ENCODE measurements around the gene HLCS. TPM values are rescaled to one million over a fixed set of nuclear protein-coding genes. Genes with fewer than 3 reads are reported as not detected.

The HLCS gene
- polyA plus RNA-seq, 1 experiment, result 22.3 TPM

- no peak for DNase-seq (ENCODE audit: low read depth, low spot score)
- Histone ChIP-seq H3K27me3 (ENCODE audit: control insufficient read depth, insufficient read depth, low read length) (peaks cover 22% of the 10 kb centered on the region), H3K27ac (ENCODE audit: low read depth, low read length) (no peak overlapping the region), H3K4me3 (ENCODE audit: low read depth, low read length) (no peak overlapping the region), H3K9me3 (ENCODE audit: control insufficient read depth, insufficient read depth, low read length) (no peaks in the 10 kb centered on the region)
- ChIA-PET CTCF (no interaction called here), POLR2A (no interaction called here)
- no peak for TF ChIP-seq CTCF (IDR thresholded peaks at IDR 0.05; ENCODE audit: low read depth, low read length)
Observed at GRCh38 chr21:36744190-36744559, 222.3 kb downstream of the HLCS start.

DNA sequence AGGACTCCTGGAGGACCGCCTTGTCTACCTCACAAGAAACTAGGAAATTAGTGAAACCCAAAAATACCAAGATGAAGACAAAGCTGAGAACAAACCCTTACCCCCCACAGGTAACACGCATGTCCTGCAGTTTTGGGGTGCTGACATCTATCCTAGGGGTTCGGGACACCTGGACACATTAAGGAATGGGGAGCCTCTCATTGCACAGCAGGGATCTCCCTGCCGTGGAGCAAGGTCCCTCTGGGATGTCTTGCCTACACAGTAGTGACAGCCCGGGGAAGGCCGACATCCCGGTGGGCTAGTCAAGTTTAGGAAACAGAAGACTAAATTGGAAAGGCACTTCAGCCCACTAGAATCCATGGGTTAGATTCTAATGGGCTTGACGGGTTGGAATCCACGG lies 223.0 kb downstream of the HLCS start:
- Histone ChIP-seq H3K27ac (ENCODE audit: low read depth, low read length) (no peak overlapping the region), H3K27me3 (ENCODE audit: control insufficient read depth, insufficient read depth, low read length) (peaks cover 22% of the 10 kb centered on the region), H3K4me3 (ENCODE audit: low read depth, low read length) (no peak overlapping the region), H3K9me3 (ENCODE audit: control insufficient read depth, insufficient read depth, low read length) (no peaks in the 10 kb centered on the region)
- POLR2A ChIA-PET, result no interaction called here
- CTCF ChIA-PET, result no interaction called here
- no peak for TF ChIP-seq CTCF (IDR thresholded peaks at IDR 0.05; ENCODE audit: low read depth, low read length)
- no peak for DNase-seq (ENCODE audit: low read depth, low spot score)

- H3K27ac ChIP-seq (ENCODE audit: low read depth, low read length), result no peak overlapping the region
- ChIA-PET CTCF (no interaction called here), POLR2A (no interaction called here)
- peaks cover 22% of the 10 kb centered on the region for H3K27me3 ChIP-seq (ENCODE audit: control insufficient read depth, insufficient read depth, low read length)
- DNase-seq (ENCODE audit: low read depth, low spot score), result no peak
- no peaks in the 10 kb centered on the region for H3K9me3 ChIP-seq (ENCODE audit: control insufficient read depth, insufficient read depth, low read length)
- H3K4me3 ChIP-seq (ENCODE audit: low read depth, low read length), result no peak overlapping the region
- no peak for TF ChIP-seq CTCF (IDR thresholded peaks at IDR 0.05; ENCODE audit: low read depth, low read length)
Observed at GRCh38 chr21:36743008-36743407, 223.5 kb downstream of the HLCS start.

DNA sequence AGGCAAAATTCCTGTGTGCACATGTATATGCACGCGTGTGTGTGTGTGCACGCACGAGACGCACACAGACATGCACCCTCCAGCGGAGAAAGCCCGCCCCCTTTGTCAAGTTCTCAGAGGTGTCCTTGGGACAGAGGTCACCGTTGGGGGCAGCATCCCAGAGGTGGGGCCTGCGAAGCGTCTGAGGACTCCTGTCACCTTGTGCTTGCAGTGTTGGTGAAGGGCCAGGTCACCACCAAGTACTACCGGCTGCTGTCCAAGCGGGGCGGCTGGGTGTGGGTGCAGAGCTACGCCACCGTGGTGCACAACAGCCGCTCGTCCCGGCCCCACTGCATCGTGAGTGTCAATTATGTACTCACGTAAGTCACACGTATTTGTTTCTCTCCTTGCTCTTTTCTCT lies 225.0 kb downstream of the HLCS start:
- no peak for DNase-seq (ENCODE audit: low read depth, low spot score)
- H3K9me3 ChIP-seq (ENCODE audit: control insufficient read depth, insufficient read depth, low read length), result no peaks in the 10 kb centered on the region
- TF ChIP-seq CTCF (IDR thresholded peaks at IDR 0.05; ENCODE audit: low read depth, low read length), result no peak
- H3K27ac ChIP-seq (ENCODE audit: low read depth, low read length), result no peak overlapping the region
- peaks cover 19% of the 10 kb centered on the region for H3K27me3 ChIP-seq (ENCODE audit: control insufficient read depth, insufficient read depth, low read length)
- CTCF ChIA-PET, result no interaction called here
- POLR2A ChIA-PET, result no interaction called here
- H3K4me3 ChIP-seq (ENCODE audit: low read depth, low read length), result no peak overlapping the region

GRCh38 chr21:36738489-36739126 lies 227.9 kb downstream of the HLCS start:
- CTCF ChIA-PET, result interaction anchor here (1.0 to 1.1 kb wide), 2 partner anchors 8 to 179 kb away, joined by 3 read pairs; no protein-coding TSS in a partner anchor
- Histone ChIP-seq H3K4me3 (ENCODE audit: low read depth, low read length) (no peak overlapping the region), H3K27me3 (ENCODE audit: control insufficient read depth, insufficient read depth, low read length) (peaks cover 29% of the 10 kb centered on the region), H3K27ac (ENCODE audit: low read depth, low read length) (no peak overlapping the region), H3K9me3 (ENCODE audit: control insufficient read depth, insufficient read depth, low read length) (peaks cover 6% of the 10 kb centered on the region)
- POLR2A ChIA-PET, result interaction anchor here (0.6 kb wide), 1 partner anchor 11 kb away, joined by 4 read pairs; no protein-coding TSS in a partner anchor
- TF ChIP-seq CTCF (IDR thresholded peaks at IDR 0.05; ENCODE audit: low read depth, low read length), result no peak
- no peak for DNase-seq (ENCODE audit: low read depth, low spot score)
